HEK293 (cell line): ENCODE data around the gene SP8.

Experiments
- CTCF ChIA-PET: fragments of 350-600 bp; formaldehyde crosslinking; extraction: SDS; loops from one replicate; lab custom pipeline; 2021; ENCODE audit warnings: antibody characterized with exemption; lab: Yijun Ruan, JAX
- POLR2A ChIA-PET: fragments of 300-600 bp; formaldehyde crosslinking; extraction: SDS; loops from one replicate; lab custom pipeline; 2020; ENCODE audit warnings: antibody characterized with exemption, inconsistent platforms; lab: Yijun Ruan, JAX
- H3K27ac ChIP-seq: fragments of 200-500 bp; sonication (Bioruptor generic); 2 replicates; pipeline ENCODE4 v1.5.1; 2014; ENCODE audit warnings: low read depth, low read length, control low read depth, inconsistent platforms; ENCODE audit errors: extremely low read depth
- H3K36me3 ChIP-seq, 2 experiments: fragments of 200-500 bp in 1 of 2; sonication (Bioruptor generic) in 1 of 2; 1 replicate in 1 of 2; 2 replicates in 1 of 2; pipeline ENCODE4 v1.5.1; 2014 to 2017; ENCODE audit warnings: inconsistent platforms in 2 of 2, low read length in 2 of 2; ENCODE audit not compliant: control insufficient read depth in 2 of 2, insufficient read depth in 1 of 2
- H3K4me1 ChIP-seq: fragments of 200-500 bp; sonication (Bioruptor generic); 2 replicates; pipeline ENCODE4 v1.5.1; 2014; ENCODE audit warnings: mild to moderate bottlenecking, low read length, inconsistent platforms; ENCODE audit not compliant: control insufficient read depth, insufficient read depth
- H3K4me3 ChIP-seq: 2 replicates; pipeline ENCODE4 v1.5.1; 2011; ENCODE audit warnings: low read depth, mild to moderate bottlenecking, control low read depth, low read length, moderate library complexity
- H3K9me3 ChIP-seq: fragments of 200-500 bp; sonication (Bioruptor generic); 2 replicates; pipeline ENCODE4 v1.5.1; 2014; ENCODE audit warnings: low read depth, low read length, inconsistent platforms; ENCODE audit not compliant: control insufficient read depth, insufficient read depth
- EGR2 ChIP-seq: fragments of 450-650 bp; formaldehyde crosslinking; IDR thresholded peaks from 2 replicates; pipeline ENCODE4 v1.5.1; 2016; ENCODE audit warnings: low read depth, missing biosample characterization, missing genetic modification characterization
- GFI1B ChIP-seq: fragments of 450-650 bp; formaldehyde crosslinking; IDR thresholded peaks from 2 replicates; pipeline ENCODE4 v1.5.1; 2016; ENCODE audit warnings: missing biosample characterization, missing genetic modification characterization
- IKZF3 ChIP-seq: fragments of 450-650 bp; IDR thresholded peaks from 2 replicates; pipeline ENCODE4 v1.5.0; 2018; ENCODE audit warnings: missing biosample characterization, mild to moderate bottlenecking, missing genetic modification characterization, moderate library complexity
- PRDM1 ChIP-seq: fragments of 450-650 bp; formaldehyde crosslinking; IDR thresholded peaks from 2 replicates; pipeline ENCODE4; 2016; ENCODE audit warnings: missing biosample characterization, missing genetic modification characterization
- RBAK ChIP-seq: fragments of 450-650 bp; formaldehyde crosslinking; IDR thresholded peaks from 2 replicates; pipeline ENCODE4 v1.5.1; 2016; ENCODE audit warnings: missing biosample characterization, missing genetic modification characterization
- TRIM28 ChIP-seq: IDR thresholded peaks from 2 replicates; pipeline ENCODE4 v1.6.1; 2011; ENCODE audit warnings: low read length, control low read depth, borderline replicate concordance
- ZBTB20 ChIP-seq: fragments of 450-650 bp; formaldehyde crosslinking; IDR thresholded peaks from 2 replicates; pipeline ENCODE4 v1.5.1; 2016; ENCODE audit warnings: missing biosample characterization, missing genetic modification characterization
- ZBTB6 ChIP-seq: fragments of 450-650 bp; formaldehyde crosslinking; IDR thresholded peaks from 2 replicates; pipeline ENCODE4 v1.5.1; 2017; ENCODE audit warnings: missing biosample characterization, missing genetic modification characterization
- ZBTB8A ChIP-seq: fragments of 450-650 bp; formaldehyde crosslinking; IDR thresholded peaks from 2 replicates; pipeline ENCODE4 v1.5.1; 2016; ENCODE audit warnings: missing biosample characterization, missing genetic modification characterization
- ZNF138 ChIP-seq: fragments of 450-650 bp; formaldehyde crosslinking; IDR thresholded peaks from 2 replicates; pipeline ENCODE4 v1.5.1; 2016; ENCODE audit warnings: missing biosample characterization, missing genetic modification characterization, borderline replicate concordance
- ZNF19 ChIP-seq: fragments of 450-650 bp; formaldehyde crosslinking; IDR thresholded peaks from 2 replicates; pipeline ENCODE4; 2016; ENCODE audit warnings: missing biosample characterization, missing genetic modification characterization, low read depth
- ZNF2 ChIP-seq: fragments of 450-650 bp; formaldehyde crosslinking; IDR thresholded peaks from 2 replicates; pipeline ENCODE4 v1.5.1; 2016; ENCODE audit warnings: missing biosample characterization, missing genetic modification characterization
- ZNF239 ChIP-seq: fragments of 450-650 bp; formaldehyde crosslinking; IDR thresholded peaks from 2 replicates; pipeline ENCODE4 v1.5.1; 2016; ENCODE audit warnings: missing biosample characterization, missing genetic modification characterization
- ZNF248 ChIP-seq: fragments of 450-650 bp; formaldehyde crosslinking; IDR thresholded peaks from 2 replicates; pipeline ENCODE4 v1.5.1; 2017; ENCODE audit warnings: missing biosample characterization, missing genetic modification characterization
- ZNF366 ChIP-seq: fragments of 450-650 bp; formaldehyde crosslinking; conservative IDR thresholded peaks from 2 replicates; pipeline ENCODE4 v1.5.1; 2016; ENCODE audit warnings: missing biosample characterization, missing genetic modification characterization
- ZNF404 ChIP-seq: fragments of 450-650 bp; formaldehyde crosslinking; IDR thresholded peaks from 2 replicates; pipeline ENCODE4 v1.5.1; 2017; ENCODE audit warnings: missing biosample characterization, missing genetic modification characterization
- ZNF449 ChIP-seq: fragments of 450-650 bp; formaldehyde crosslinking; IDR thresholded peaks from 2 replicates; pipeline ENCODE4 v1.5.1; 2017; ENCODE audit warnings: missing biosample characterization, mild to moderate bottlenecking, missing genetic modification characterization, moderate library complexity
- ZNF473 ChIP-seq: fragments of 450-650 bp; formaldehyde crosslinking; IDR thresholded peaks from 2 replicates; pipeline ENCODE4 v1.5.1; 2017; ENCODE audit warnings: missing biosample characterization, missing genetic modification characterization
- ZNF548 ChIP-seq: fragments of 450-650 bp; formaldehyde crosslinking; IDR thresholded peaks from 2 replicates; pipeline ENCODE4 v1.5.1; 2016; ENCODE audit warnings: missing biosample characterization, missing genetic modification characterization
- ZNF585B ChIP-seq: fragments of 450-650 bp; formaldehyde crosslinking; IDR thresholded peaks from 2 replicates; pipeline ENCODE4 v1.5.1; 2016; ENCODE audit warnings: missing biosample characterization, missing genetic modification characterization
- ZNF837 ChIP-seq: fragments of 450-650 bp; formaldehyde crosslinking; IDR thresholded peaks from 2 replicates; pipeline ENCODE4 v1.5.1; 2016; ENCODE audit warnings: missing biosample characterization, missing genetic modification characterization
- TF ChIP-seq, protein P1 (sequence below): fragments of 450-650 bp; formaldehyde crosslinking; IDR thresholded peaks from 2 replicates; pipeline ENCODE4 v1.5.1; 2016; ENCODE audit warnings: missing biosample characterization, missing genetic modification characterization, borderline replicate concordance

The SP8 gene

GRCh38 chr7:20795361-20795760 is 8.7 kb upstream of the SP8 start:
- Histone ChIP-seq H3K9me3 (no peaks in the 10 kb centered on the region), H3K36me3 (no peaks in the 10 kb centered on the region), H3K4me1 (no peaks in the 10 kb centered on the region; the same call in 1 of the 2 replicates), H3K4me3 (no peak overlapping the region), H3K27ac (no peak overlapping the region)
- ChIA-PET CTCF (interaction anchor here (0.5 to 1.2 kb wide), 3 partner anchors 36 to 459 kb away, joined by 3 read pairs; no protein-coding TSS in a partner anchor), POLR2A (no interaction called here)
- TF ChIP-seq ZNF473 (tag by site-specific recombination) = no peak
- no peak for TF ChIP-seq TRIM28
- no peak for TF ChIP-seq ZNF248 (tag by site-specific recombination)
- no peak for TF ChIP-seq ZBTB6 (tag by site-specific recombination)
- no peak for TF ChIP-seq EGR2 (tag by site-specific recombination)
- TF ChIP-seq IKZF3 (tag by site-specific recombination) = no peak
- TF ChIP-seq, protein P1, sequence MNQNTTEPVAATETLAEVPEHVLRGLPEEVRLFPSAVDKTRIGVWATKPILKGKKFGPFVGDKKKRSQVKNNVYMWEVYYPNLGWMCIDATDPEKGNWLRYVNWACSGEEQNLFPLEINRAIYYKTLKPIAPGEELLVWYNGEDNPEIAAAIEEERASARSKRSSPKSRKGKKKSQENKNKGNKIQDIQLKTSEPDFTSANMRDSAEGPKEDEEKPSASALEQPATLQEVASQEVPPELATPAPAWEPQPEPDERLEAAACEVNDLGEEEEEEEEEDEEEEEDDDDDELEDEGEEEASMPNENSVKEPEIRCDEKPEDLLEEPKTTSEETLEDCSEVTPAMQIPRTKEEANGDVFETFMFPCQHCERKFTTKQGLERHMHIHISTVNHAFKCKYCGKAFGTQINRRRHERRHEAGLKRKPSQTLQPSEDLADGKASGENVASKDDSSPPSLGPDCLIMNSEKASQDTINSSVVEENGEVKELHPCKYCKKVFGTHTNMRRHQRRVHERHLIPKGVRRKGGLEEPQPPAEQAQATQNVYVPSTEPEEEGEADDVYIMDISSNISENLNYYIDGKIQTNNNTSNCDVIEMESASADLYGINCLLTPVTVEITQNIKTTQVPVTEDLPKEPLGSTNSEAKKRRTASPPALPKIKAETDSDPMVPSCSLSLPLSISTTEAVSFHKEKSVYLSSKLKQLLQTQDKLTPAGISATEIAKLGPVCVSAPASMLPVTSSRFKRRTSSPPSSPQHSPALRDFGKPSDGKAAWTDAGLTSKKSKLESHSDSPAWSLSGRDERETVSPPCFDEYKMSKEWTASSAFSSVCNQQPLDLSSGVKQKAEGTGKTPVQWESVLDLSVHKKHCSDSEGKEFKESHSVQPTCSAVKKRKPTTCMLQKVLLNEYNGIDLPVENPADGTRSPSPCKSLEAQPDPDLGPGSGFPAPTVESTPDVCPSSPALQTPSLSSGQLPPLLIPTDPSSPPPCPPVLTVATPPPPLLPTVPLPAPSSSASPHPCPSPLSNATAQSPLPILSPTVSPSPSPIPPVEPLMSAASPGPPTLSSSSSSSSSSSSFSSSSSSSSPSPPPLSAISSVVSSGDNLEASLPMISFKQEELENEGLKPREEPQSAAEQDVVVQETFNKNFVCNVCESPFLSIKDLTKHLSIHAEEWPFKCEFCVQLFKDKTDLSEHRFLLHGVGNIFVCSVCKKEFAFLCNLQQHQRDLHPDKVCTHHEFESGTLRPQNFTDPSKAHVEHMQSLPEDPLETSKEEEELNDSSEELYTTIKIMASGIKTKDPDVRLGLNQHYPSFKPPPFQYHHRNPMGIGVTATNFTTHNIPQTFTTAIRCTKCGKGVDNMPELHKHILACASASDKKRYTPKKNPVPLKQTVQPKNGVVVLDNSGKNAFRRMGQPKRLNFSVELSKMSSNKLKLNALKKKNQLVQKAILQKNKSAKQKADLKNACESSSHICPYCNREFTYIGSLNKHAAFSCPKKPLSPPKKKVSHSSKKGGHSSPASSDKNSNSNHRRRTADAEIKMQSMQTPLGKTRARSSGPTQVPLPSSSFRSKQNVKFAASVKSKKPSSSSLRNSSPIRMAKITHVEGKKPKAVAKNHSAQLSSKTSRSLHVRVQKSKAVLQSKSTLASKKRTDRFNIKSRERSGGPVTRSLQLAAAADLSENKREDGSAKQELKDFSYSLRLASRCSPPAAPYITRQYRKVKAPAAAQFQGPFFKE (tag by site-specific recombination) = no peak
- TF ChIP-seq, all 188 proteins: peak for 0

DNA sequence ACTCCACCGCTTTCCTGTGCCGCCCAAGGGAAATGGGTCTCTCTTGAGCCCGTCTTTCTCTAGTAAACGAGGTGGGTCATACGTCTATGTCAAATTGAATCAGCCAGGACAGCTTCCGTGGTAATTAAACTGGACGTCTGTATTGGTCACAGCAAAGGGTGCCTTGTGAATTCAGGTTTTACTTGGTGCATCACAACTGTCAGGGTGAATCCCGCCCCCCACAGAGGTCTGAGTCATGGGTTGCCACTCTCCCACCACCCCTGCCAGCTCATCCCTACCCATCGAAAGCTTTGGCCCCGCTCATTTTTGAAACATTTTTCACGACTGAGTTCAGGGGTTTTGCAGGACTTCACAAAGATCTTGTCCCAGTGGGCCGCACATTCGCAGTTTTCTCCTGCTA is 8.0 kb upstream of the SP8 start:
- no peak for TF ChIP-seq ZNF585B (tag by site-specific recombination)
- no peak for TF ChIP-seq ZNF449 (tag by site-specific recombination)
- no peak for TF ChIP-seq ZNF837
- TF ChIP-seq TRIM28 = no peak
- TF ChIP-seq RBAK (tag by site-specific recombination) = no peak
- TF ChIP-seq, all 188 proteins: peak for 0
- H3K4me1 ChIP-seq = no peaks in the 10 kb centered on the region; the same call in 1 of the 2 replicates
- ChIA-PET CTCF (interaction anchor here (0.5 to 1.2 kb wide), 2 partner anchors 37 to 459 kb away, joined by 3 read pairs; no protein-coding TSS in a partner anchor), POLR2A (no interaction called here)
- H3K9me3 ChIP-seq = no peaks in the 10 kb centered on the region
- no peak overlapping the region for H3K27ac ChIP-seq
- no peaks in the 10 kb centered on the region for H3K36me3 ChIP-seq
- no peak overlapping the region for H3K4me3 ChIP-seq

- Histone ChIP-seq H3K4me3 (no peak overlapping the region), H3K36me3 (no peaks in the 10 kb centered on the region), H3K9me3 (no peaks in the 10 kb centered on the region), H3K27ac (no peak overlapping the region), H3K4me1 (no peaks in the 10 kb centered on the region; the same call in 1 of the 2 replicates)
- ChIA-PET POLR2A (no interaction called here), CTCF (interaction anchor here (1.2 kb wide), 1 partner anchor 460 kb away, joined by 3 read pairs; no protein-coding TSS in a partner anchor)
- TF ChIP-seq ZBTB8A (tag by site-specific recombination) = no peak
- TF ChIP-seq ZNF239 (tag by site-specific recombination) = no peak
- TF ChIP-seq ZNF19 (tag by site-specific recombination) = no peak
- TF ChIP-seq PRDM1 (tag by site-specific recombination) = no peak
- no peak for TF ChIP-seq ZBTB20
- no peak for TF ChIP-seq ZNF548
- TF ChIP-seq ZNF366 (tag by site-specific recombination) = no peak
- no peak for TF ChIP-seq ZNF138 (tag by site-specific recombination)
- TF ChIP-seq ZNF2 (tag by site-specific recombination) = no peak
- TF ChIP-seq GFI1B (tag by site-specific recombination) = no peak
- no peak for TF ChIP-seq ZNF248 (tag by site-specific recombination)
- no peak for TF ChIP-seq ZNF404
Measured at GRCh38 chr7:20793694-20794394, 7.2 kb upstream of the SP8 start.
